Body of pancreas (tissue), 4 donors: ENCODE data around the gene PLA2G4E. TPM values are rescaled to one million over a fixed set of nuclear protein-coding genes. Genes with fewer than 3 reads are reported as not detected.

Source experiments
- ATAC-seq: fragments of 150-250 bp; one replicate; pipeline ENCODE4 v1.9.1; 2016
- DNase-seq, 4 donors: peaks; one replicate each; pipeline ENCODE4 v3.0.0-alpha.2; 2019
- H3K27ac ChIP-seq, 4 donors: fragments of 200-600 bp; sonication (generic); 1 replicate in 3 of 4; 2 replicates in 1 of 4; pipeline versions ENCODE4 v1.5.1 to v1.6.1; 2016 to 2019; ENCODE audit warnings: mild to moderate bottlenecking in 1 of 4, mixed read lengths in 1 of 4, moderate library complexity in 1 of 4
- H3K27me3 ChIP-seq, 2 donors: fragments of 200-600 bp; sonication (generic); one replicate each; pipeline ENCODE4 v1.6.0; 2016; ENCODE audit warnings: mild to moderate bottlenecking in 1 of 2
- H3K36me3 ChIP-seq, 2 donors: fragments of 200-600 bp; sonication (generic); replicated peaks in 1 of 2; 2 replicates each; pipeline ENCODE4 v1.5.1; 2016; ENCODE audit warnings: low read depth in 2 of 2; ENCODE audit not compliant: insufficient read depth in 1 of 2
- H3K4me1 ChIP-seq: fragments of 200-600 bp; sonication (generic); one replicate; pipeline ENCODE4 v1.6.0; 2016
- H3K4me3 ChIP-seq, 2 donors: fragments of 200-600 bp; sonication (generic); 1 replicate in 1 of 2; 2 replicates in 1 of 2; pipeline ENCODE4 v1.5.1; 2016 to 2019
- H3K9me3 ChIP-seq, 3 donors: fragments of 200-600 bp; sonication (generic); 1 replicate in 2 of 3; 2 replicates in 1 of 3; pipeline ENCODE4 v1.5.1; 2016
- POLR2A ChIP-seq, 3 donors: fragments of 450-650 bp; IDR thresholded peaks; one replicate each; pipeline ENCODE4 v1.6.1; 2016; ENCODE audit warnings: antibody characterized with exemption in 3 of 3, mild to moderate bottlenecking in 2 of 3
- WGBS, 2 donors: methylation state at CpG; one replicate each; pipeline ENCODE4 v1.1.5; 2017; 5-methylcytosine and 5-hydroxymethylcytosine counted together
- intact Hi-C: fragments of 100-400 bp; cut with DNase I; formaldehyde crosslinking; loops from one replicate; pipeline ENCODE4 v1.15.1; 2023
- total RNA-seq, 2 donors: library from RNA; depleted of rRNA; stranded (reverse); fragments of >200 nt; gene quantifications; one replicate each; pipeline ENCODE4 v1.1.0, GENCODE V29; 2016
- TF ChIP-seq, protein P1 (sequence below), 7 experiments: fragments of 450-650 bp in 4 of 7; fragments of 200-600 bp in 3 of 7; sonication (generic) in 3 of 7; IDR thresholded peaks; one replicate each; pipeline ENCODE4 v1.5.1; 2016 to 2019; ENCODE audit warnings: antibody characterized with exemption in 7 of 7

The PLA2G4E gene
- total RNA-seq, 2 donors from 2014 or later: not detected

DNA sequence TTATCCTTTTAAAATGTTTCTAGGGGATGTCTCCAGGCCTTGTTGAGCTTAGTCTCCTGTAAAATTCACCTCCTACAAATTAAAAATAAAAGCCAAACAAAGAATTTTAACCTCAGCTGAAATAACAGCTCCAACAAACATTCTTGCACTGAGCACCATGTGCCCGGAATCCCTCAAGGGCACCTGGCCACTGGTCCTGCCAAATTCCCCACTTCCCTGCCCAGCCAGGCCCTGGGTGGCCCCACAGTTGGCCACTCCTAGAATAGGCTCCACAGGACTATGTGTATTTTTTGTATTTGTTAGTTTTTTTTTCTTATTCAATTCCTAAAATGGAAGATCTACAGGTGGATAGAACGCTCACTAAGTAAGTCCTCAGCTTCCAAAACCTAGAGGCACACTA is 33.1 kb upstream of the PLA2G4E start:
- Histone ChIP-seq H3K27ac (peak overlapping the region in 3 of 4 donors; percentile 66 to 79 (median 78)), H3K9me3 (no peaks in the 10 kb centered on the region), H3K36me3 (no peaks in the 10 kb centered on the region), H3K4me3 (no peak overlapping the region), H3K4me1 (peaks cover 45% of the 10 kb centered on the region), H3K27me3 (no peaks in the 10 kb centered on the region)
- TF ChIP-seq POLR2A (IDR thresholded peaks at IDR 0.05): no peak
- TF ChIP-seq, protein P1, sequence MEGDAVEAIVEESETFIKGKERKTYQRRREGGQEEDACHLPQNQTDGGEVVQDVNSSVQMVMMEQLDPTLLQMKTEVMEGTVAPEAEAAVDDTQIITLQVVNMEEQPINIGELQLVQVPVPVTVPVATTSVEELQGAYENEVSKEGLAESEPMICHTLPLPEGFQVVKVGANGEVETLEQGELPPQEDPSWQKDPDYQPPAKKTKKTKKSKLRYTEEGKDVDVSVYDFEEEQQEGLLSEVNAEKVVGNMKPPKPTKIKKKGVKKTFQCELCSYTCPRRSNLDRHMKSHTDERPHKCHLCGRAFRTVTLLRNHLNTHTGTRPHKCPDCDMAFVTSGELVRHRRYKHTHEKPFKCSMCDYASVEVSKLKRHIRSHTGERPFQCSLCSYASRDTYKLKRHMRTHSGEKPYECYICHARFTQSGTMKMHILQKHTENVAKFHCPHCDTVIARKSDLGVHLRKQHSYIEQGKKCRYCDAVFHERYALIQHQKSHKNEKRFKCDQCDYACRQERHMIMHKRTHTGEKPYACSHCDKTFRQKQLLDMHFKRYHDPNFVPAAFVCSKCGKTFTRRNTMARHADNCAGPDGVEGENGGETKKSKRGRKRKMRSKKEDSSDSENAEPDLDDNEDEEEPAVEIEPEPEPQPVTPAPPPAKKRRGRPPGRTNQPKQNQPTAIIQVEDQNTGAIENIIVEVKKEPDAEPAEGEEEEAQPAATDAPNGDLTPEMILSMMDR (IDR thresholded peaks at IDR 0.05): no peak
- ATAC-seq (peak; percentile 81), DNase-seq (peak; percentile 78 to 87 (median 86))
- intact Hi-C loops: no loop called here
- 22 to 29% methylated on average over 2 of the region's 2 CpGs for WGBS, 2 donors

DNA sequence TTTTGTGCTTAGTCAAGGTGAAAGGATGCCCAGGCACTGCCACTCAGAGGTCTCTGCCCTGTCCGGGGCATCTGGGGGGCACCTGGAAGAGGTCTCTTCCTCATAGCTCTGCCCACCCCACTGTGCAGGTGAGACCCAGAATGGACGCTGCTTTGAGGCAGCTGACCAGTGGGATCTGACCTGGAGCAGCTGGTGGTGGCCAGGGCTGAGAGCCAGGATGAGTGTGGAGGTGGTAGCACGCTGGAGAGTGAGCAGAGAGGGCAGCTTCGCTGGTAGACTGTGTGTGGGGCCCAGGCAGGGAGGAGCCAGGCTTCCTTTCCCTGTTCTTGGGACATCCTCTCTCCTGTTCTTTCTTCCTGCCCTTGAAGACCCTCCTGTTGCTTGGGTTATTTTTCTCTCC is 32.2 kb upstream of the PLA2G4E start:
- no peaks in the 10 kb centered on the region for H3K27me3 ChIP-seq
- intact Hi-C loops: no loop called here
- peaks cover 41% of the 10 kb centered on the region for H3K4me1 ChIP-seq
- no peak overlapping the region for H3K4me3 ChIP-seq
- DNase-seq (peak in 3 of 4 donors; percentile 35 to 55 (median 41)), ATAC-seq (no peak)
- no peaks in the 10 kb centered on the region for H3K9me3 ChIP-seq
- no peaks in the 10 kb centered on the region for H3K36me3 ChIP-seq
- H3K27ac ChIP-seq: peak overlapping the region; percentile 42 to 79 (median 72)
- TF ChIP-seq POLR2A (IDR thresholded peaks at IDR 0.05): no peak
- TF ChIP-seq, protein P1 (IDR thresholded peaks at IDR 0.05): no peak
- WGBS, 2 donors: 24 to 39% methylated on average over 4 of the region's 4 CpGs

DNA sequence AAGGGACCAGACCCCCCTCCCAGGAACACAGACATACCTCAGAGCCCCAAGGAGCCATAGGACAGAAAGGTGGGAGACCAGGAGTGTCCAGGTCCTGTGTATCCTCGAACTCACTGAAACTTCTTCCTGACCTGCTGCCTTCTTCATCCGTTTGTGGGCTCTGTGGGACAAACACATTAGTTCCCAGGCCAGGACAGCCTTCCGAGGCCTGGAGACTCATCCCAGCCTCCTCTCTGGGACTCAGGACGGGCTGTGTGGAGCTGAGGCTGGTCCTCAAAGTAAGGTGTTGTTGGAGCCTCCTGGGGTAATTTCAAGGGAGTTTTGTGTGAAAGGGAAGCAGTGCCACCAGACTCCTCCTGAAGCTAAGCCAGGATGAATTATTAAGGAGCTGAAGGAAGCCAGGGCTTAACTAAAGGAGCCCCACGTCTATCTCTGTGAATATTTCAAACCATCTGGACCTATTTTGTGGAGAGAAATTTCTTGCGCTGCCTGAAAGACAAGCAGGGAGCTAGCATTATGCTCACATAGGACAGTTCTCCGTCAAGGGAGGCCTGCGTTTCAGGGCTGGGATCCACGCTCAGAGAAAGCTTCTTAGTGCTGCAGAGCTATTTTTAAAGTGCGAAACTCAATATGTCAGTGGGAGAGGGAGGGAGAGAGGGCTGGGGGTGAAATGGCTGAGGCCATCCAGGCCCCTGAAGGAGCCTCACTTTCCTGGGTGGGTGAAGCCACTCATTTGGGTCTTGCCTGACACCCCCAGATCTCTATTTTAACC is 29.8 kb upstream of the PLA2G4E start:
- no peak overlapping the region for H3K27ac ChIP-seq
- H3K4me1 ChIP-seq: peaks cover 39% of the 10 kb centered on the region
- WGBS, 2 donors: 69 to 86% methylated on average over 10 of the region's 10 CpGs
- H3K36me3 ChIP-seq: no peaks in the 10 kb centered on the region
- no peak for ATAC-seq
- intact Hi-C loops: no loop called here
- TF ChIP-seq, protein P1 (IDR thresholded peaks at IDR 0.05): no peak
- no peak for TF ChIP-seq POLR2A (IDR thresholded peaks at IDR 0.05)
- H3K4me3 ChIP-seq: no peak overlapping the region
- DNase-seq: no peak
- no peaks in the 10 kb centered on the region for H3K27me3 ChIP-seq
- no peaks in the 10 kb centered on the region for H3K9me3 ChIP-seq

DNA sequence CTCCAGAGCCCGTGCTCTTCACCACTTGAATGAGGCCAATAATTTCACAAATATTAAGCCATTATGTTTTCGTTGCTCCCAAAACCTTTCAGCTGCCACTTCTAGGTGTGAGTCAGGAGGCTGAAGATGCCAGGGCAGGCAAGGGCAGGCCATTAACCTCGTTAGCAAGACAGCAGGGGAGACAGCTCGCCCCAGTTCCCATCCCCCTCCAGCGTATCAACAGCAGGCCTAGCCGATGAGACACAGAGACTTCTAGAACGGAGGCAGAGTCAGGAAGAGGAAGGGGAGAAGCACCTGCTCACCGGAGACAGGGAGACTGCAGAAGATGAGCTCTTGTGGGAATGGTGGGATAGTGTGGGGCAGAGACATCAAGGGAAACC is 28.0 kb upstream of the PLA2G4E start:
- DNase-seq (no peak), ATAC-seq (no peak)
- Histone ChIP-seq H3K27ac (no peak overlapping the region), H3K9me3 (no peaks in the 10 kb centered on the region), H3K36me3 (no peaks in the 10 kb centered on the region), H3K4me1 (peaks cover 41% of the 10 kb centered on the region), H3K27me3 (no peaks in the 10 kb centered on the region), H3K4me3 (no peak overlapping the region)
- intact Hi-C loops: no loop called here
- WGBS, 2 donors: 92 to 94% methylated on average over 8 of the region's 8 CpGs
- no peak for TF ChIP-seq POLR2A (IDR thresholded peaks at IDR 0.05)
- TF ChIP-seq, protein P1 (IDR thresholded peaks at IDR 0.05): no peak
